ENCODE measurements around the gene ZNF334. TPM values are rescaled to one million over a fixed set of nuclear protein-coding genes. Genes with fewer than 3 reads are reported as not detected.

ZNF334 gene
- total RNA-seq, 6 experiments from 2014 or later: 0.87 to 1.6 (median 1.2) TPM

- H3K27ac Mint-ChIP-seq: no peak overlapping the region
Measured at GRCh38 chr20:46544576-46544975, 31.2 kb upstream of the ZNF334 start.

GRCh38 chr20:46543959-46544358 lies 30.6 kb upstream of the ZNF334 start:
- TF ChIP-seq, protein P1, sequence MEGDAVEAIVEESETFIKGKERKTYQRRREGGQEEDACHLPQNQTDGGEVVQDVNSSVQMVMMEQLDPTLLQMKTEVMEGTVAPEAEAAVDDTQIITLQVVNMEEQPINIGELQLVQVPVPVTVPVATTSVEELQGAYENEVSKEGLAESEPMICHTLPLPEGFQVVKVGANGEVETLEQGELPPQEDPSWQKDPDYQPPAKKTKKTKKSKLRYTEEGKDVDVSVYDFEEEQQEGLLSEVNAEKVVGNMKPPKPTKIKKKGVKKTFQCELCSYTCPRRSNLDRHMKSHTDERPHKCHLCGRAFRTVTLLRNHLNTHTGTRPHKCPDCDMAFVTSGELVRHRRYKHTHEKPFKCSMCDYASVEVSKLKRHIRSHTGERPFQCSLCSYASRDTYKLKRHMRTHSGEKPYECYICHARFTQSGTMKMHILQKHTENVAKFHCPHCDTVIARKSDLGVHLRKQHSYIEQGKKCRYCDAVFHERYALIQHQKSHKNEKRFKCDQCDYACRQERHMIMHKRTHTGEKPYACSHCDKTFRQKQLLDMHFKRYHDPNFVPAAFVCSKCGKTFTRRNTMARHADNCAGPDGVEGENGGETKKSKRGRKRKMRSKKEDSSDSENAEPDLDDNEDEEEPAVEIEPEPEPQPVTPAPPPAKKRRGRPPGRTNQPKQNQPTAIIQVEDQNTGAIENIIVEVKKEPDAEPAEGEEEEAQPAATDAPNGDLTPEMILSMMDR (IDR thresholded peaks at IDR 0.05): no peak
- H3K27me3 Mint-ChIP-seq (ENCODE audit: insufficient read depth): peaks cover 3% of the 10 kb centered on the region; the same call in 1 of the 2 replicates
- DNase-seq: no peak
- H3K9me3 Mint-ChIP-seq: no peaks in the 10 kb centered on the region
- no peak overlapping the region for H3K4me3 Mint-ChIP-seq
- H3K4me1 Mint-ChIP-seq (ENCODE audit: low read depth): no peaks in the 10 kb centered on the region
- no peaks in the 10 kb centered on the region for H3K36me3 Mint-ChIP-seq (ENCODE audit: low read depth)
- no peak overlapping the region for H3K27ac Mint-ChIP-seq

More at GRCh38 chr20:46544576-46544975, 31.2 kb upstream of the ZNF334 start:
- Mint-ChIP-seq H3K4me3 (no peak overlapping the region), H3K4me1 (ENCODE audit: low read depth) (no peaks in the 10 kb centered on the region), H3K36me3 (ENCODE audit: low read depth) (no peaks in the 10 kb centered on the region), H3K27me3 (ENCODE audit: insufficient read depth) (peaks cover 3% of the 10 kb centered on the region; the same call in 1 of the 2 replicates), H3K9me3 (no peaks in the 10 kb centered on the region)
- DNase-seq: no peak
- TF ChIP-seq, protein P1 (IDR thresholded peaks at IDR 0.05): no peak

DNA sequence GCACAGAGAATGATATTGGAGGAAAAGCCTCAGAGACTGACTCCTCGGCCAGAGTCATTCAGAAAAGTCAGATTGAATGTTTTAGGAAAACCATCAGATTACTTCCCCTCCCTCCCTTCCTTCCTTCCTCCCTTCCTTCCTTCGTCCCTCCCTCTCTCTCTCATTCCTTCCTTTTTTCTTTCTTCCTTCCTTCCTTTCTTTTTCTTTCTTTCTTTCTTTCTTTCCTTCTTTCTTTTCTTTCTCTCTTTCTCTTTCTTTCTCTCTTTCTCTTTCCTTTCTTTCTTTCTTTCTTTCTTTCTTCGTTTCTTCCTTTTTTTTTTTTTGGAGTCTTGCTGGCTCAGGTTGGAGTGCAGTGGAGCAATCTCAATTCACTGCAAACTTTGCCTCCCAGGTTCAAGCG lies 29.7 kb upstream of the ZNF334 start:
- Mint-ChIP-seq H3K27me3 (ENCODE audit: insufficient read depth) (peaks cover 3% of the 10 kb centered on the region; the same call in 1 of the 2 replicates), H3K27ac (no peak overlapping the region), H3K4me3 (no peak overlapping the region), H3K4me1 (ENCODE audit: low read depth) (no peaks in the 10 kb centered on the region), H3K36me3 (ENCODE audit: low read depth) (no peaks in the 10 kb centered on the region), H3K9me3 (no peaks in the 10 kb centered on the region)
- TF ChIP-seq, protein P1 (IDR thresholded peaks at IDR 0.05): no peak
- DNase-seq: no peak

DNA sequence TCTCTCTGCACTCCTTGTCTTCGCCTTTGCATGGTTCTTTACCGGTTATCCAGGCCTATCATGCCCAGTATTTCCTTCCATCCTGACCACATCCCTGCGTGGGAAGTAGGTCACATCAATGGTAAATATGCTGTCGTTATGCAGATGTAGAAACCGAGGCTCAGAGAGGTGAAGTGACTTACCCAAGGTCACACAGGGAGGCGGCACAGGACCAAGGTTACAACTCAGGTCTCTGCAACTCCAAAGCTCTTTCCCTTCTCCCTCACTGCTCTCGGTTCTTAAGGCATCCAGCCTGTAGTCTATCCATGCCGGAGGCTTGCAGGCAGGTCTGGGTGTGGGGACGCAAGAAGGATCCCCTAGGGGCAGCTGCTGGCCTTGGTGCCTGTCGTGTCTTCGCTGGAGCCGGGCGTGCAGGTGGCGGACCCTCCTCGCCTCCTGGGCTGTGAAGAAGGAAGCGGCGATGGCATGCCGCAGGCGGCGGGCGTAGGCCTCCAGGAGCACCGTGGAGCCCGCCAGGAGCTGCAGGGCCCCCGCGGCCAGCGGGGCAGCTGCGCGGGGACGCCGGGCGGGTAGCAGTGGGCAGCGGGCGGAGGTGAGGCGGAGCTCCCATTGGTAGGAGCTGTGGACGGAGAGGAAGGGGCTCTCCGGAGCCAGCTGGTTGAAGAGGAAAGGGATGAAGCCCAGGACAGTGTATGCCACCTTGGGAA lies 28.0 kb upstream of the ZNF334 start:
- Mint-ChIP-seq H3K36me3 (ENCODE audit: low read depth) (no peaks in the 10 kb centered on the region), H3K4me1 (ENCODE audit: low read depth) (no peaks in the 10 kb centered on the region), H3K4me3 (no peak overlapping the region), H3K27me3 (ENCODE audit: insufficient read depth) (peaks cover 9% of the 10 kb centered on the region; the same call in 1 of the 2 replicates), H3K27ac (no peak overlapping the region), H3K9me3 (no peaks in the 10 kb centered on the region)
- TF ChIP-seq, protein P1 (IDR thresholded peaks at IDR 0.05): no peak
- no peak for DNase-seq

- no peaks in the 10 kb centered on the region for H3K9me3 Mint-ChIP-seq
- peaks cover 11% of the 10 kb centered on the region; the same call in 1 of the 2 replicates for H3K27me3 Mint-ChIP-seq (ENCODE audit: insufficient read depth)
- H3K36me3 Mint-ChIP-seq (ENCODE audit: low read depth): no peaks in the 10 kb centered on the region
- H3K27ac Mint-ChIP-seq: no peak overlapping the region
- H3K4me1 Mint-ChIP-seq (ENCODE audit: low read depth): no peaks in the 10 kb centered on the region
- TF ChIP-seq, protein P1 (IDR thresholded peaks at IDR 0.05): peak; percentile 30
- DNase-seq: no peak
- no peak overlapping the region for H3K4me3 Mint-ChIP-seq
Measured at GRCh38 chr20:46539113-46539512, 25.8 kb upstream of the ZNF334 start.

All from HFFc6 (cell line).